SW 1271 (cell line): Measurements from ENCODE around the gene SH2D1B.
"Not testable (repeated sequence)": the region's sequence is repeated elsewhere in the genome, so short reads cannot be mapped to it uniquely, and the experiment has no call there.

Experiments
- DNase-seq, 2 experiments: peaks; one replicate each; lab custom pipeline; 2025; lab: John Stamatoyannopoulos, UW

The SH2D1B gene

DNA sequence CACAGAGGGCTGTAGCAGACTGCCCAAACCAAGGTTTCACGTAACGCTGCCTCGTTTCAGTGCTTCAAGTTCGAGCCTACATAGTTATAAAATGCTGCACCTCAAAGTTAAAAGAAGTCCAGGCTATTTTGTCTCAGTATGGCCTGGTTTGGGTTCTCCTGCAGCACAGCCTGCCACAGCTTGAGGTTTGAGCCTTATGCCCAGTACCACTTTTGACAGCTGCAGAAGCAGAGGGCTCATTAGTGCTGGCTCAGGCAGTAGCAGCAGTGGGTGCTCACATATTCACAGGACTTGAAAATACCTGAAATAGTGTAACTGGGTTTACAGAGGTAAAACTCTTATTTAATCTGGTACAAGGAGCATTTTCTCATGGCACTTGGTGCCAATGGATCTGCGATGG is 50.6 kb downstream of the SH2D1B start:
- no peak for DNase-seq

DNA sequence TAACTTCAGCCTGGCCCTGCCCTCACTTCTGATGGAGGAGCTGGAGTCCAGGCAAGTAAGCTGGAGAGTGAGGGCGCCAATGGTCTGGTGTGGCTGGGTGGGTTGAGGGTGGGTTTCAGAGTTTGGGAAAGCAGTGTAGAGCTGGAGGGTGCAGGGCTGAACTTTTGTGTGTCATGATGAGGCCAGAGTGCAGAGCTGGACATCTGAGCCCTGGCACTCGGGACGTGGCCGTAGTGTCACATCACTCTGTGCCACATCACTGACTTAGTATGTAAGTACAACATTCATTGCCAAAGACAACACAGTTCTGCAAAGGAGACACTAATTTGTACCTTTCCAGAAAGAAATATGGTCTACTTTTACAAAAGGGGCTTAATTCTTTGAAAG is 51.1 kb downstream of the SH2D1B start:
- no peak for DNase-seq

DNA sequence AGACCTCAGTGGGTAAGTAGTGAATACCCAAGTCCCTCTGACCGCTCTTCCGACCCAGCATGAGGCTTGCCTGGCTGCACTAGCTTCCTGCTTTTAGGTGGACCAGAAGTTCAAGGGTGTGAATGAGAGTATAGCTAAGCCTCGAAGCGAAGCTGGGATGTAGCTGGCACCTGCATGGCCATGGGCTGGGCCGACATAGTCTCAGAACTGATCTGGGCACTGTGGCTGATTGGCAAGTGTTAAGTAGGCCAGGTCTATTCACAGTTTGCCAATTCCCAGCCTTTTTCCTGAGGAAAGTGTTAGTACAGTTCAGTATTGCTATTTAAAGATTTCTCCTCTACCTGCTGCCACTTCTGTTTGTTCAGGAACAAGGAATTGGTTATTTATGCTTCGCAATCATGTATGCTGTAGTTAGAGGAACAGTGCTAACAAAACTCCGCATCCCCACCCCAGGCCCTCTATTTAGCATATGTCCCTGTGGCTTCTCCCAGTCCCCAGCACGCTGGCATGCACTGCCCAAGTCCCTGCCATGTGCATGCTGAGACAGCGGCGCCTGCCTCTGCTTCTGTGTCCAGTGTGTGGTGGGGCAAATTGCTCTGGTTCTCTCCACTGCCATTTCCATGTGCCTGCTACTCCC is 51.6 kb downstream of the SH2D1B start:
- no peak for DNase-seq

DNA sequence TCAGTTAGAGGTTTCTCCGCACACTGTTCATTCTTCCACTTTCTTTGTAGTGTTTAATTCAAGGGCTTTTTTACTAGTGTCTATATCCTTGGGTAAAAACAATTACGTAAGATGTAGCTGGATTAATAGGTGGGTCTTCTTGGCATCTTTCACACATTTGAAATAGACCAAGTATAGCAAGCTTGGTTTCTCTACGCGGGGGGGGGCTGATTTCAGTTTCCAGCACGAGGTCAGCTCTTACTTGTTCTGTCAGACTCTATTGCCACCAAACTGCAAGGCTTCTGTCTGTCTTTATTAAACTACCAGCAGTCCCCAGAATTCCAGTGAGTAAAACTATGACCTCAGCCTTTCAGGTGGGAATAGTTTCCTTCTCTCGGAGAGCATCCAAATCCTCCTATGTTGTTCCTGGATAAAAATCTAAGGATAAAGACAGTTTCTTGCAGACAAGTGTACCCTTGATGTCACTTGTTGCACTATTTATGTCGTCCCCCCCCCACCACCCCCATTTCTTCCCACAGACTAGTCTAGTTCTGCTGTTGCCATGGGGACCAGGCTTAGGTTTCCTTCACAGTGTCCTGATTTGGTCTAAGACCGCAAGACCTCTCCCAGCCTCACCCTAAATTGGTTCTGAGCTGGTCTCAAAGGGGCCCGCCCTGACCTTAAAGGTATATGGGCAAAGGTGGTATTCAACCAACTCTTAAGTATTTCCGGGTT is 52.3 kb downstream of the SH2D1B start:
- DNase-seq: no peak

DNA sequence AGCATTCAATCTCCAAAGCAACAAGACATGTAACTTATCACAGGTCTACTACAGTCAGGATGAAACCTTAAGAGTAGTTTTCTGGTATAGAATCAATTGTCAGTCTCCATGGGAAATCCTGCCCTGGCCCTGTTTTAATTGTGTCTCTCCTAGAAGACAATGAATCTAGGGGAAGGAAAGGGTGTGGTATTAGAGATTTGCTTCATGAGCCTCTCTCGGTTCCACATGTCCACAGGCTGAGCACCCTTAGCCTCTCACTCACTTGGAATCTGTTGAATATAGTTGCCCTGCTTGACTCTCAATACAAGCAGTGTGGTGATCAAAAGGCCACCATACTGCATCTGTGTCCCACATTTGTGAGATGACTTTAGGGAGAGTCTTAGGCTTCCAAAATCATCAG is 53.0 kb downstream of the SH2D1B start:
- no peak for DNase-seq

- DNase-seq: peak in 1 of 2 experiments; percentile 7
These were observed 54.2 kb downstream of the SH2D1B start for GRCh38 chr1:162357681-162358266.

- DNase-seq: no peak
These were observed 58.2 kb downstream of the SH2D1B start for GRCh38 chr1:162353702-162354101.

DNA sequence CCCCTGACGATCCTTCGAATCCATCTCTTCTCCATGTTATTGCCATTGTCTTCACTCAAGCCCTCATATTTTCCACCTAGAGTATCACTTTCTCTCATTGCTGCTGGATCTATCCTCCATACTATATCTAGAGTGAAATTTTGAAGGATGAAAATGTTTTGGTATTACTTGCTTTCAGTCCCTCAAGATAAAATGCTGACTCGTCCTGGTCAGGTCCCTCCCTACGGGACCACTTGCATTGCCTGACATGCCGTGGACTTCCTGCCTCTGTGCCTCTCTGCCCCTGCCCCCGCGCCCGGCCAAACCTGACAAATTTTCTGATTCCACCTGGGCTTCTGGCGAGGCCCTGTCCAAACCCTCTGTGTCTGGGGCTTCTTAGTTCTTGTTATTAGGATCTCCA is 58.9 kb downstream of the SH2D1B start:
- DNase-seq: no peak

- DNase-seq: not testable (repeated sequence)
These were observed 60.1 kb downstream of the SH2D1B start for GRCh38 chr1:162351874-162352273.

DNA sequence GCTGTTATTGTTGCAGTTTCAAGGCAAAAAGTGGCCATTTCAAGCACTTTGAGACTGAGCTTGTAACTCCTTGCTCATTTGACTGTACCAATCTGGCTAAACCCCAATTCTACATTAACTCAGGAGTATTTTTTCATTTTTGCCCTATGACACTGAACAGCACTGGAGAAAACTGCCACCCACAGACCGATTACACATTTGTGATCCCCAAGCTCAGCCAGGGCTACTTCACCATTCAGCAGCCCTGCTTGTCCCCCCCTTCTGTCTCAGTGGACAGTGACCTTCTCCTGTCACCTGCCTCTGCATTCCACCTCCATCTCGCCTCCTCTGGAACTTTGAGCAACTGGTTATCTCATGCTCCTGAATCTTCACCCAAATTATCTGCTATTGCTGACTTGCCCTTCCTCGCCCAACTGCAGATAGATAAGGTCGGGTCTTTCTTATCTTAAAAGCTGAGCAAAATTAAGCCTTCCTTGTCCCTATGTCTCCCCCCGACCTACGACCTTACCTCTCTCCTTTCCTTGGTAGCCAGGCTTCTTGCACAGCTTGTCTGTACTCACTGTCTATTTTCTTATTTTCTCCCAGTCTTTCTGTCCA is 60.6 kb downstream of the SH2D1B start:
- no peak for DNase-seq

- DNase-seq: peak; percentile 10 to 72
These were observed 62.2 kb downstream of the SH2D1B start for GRCh38 chr1:162349635-162350330.

GRCh38 chr1:162347281-162347680 is 64.7 kb downstream of the SH2D1B start:
- no peak for DNase-seq
